Mesothelial cell of epicardium (in vitro differentiated cells): ENCODE results near the gene C17orf114.

ENCODE experiments used
- DNase-seq, 2 experiments: peaks; one replicate each; pipeline ENCODE4 v3.0.0; 2021; ENCODE audit warnings: low spot score in 2 of 2; ENCODE audit not compliant: unreplicated experiment in 2 of 2
- H3K27ac Mint-ChIP-seq: 2 replicates; pipeline ENCODE4 v1.8.0; 2021; ENCODE audit warnings: mixed read lengths
- H3K27me3 Mint-ChIP-seq: 2 replicates; pipeline ENCODE4 v1.8.0; 2021; ENCODE audit warnings: low read depth, mixed read lengths
- H3K36me3 Mint-ChIP-seq: 2 replicates; pipeline ENCODE4 v1.8.0; 2021; ENCODE audit warnings: mixed read lengths
- H3K4me1 Mint-ChIP-seq: 2 replicates; pipeline ENCODE4 v1.8.0; 2021; ENCODE audit warnings: mixed read lengths
- H3K4me3 Mint-ChIP-seq: 2 replicates; pipeline ENCODE4 v1.8.0; 2021; ENCODE audit warnings: mild to moderate bottlenecking, moderate library complexity, mixed read lengths
- H3K9me3 Mint-ChIP-seq: 2 replicates; pipeline ENCODE4 v1.8.0; 2021; ENCODE audit warnings: mixed read lengths
- TF ChIP-seq, protein P1 (sequence below): fragments of 200-600 bp; sonication (generic); IDR thresholded peaks from one replicate; pipeline ENCODE4 v1.5.0; 2021; ENCODE audit warnings: antibody characterized with exemption; ENCODE audit not compliant: unreplicated experiment

The C17orf114 gene

DNA sequence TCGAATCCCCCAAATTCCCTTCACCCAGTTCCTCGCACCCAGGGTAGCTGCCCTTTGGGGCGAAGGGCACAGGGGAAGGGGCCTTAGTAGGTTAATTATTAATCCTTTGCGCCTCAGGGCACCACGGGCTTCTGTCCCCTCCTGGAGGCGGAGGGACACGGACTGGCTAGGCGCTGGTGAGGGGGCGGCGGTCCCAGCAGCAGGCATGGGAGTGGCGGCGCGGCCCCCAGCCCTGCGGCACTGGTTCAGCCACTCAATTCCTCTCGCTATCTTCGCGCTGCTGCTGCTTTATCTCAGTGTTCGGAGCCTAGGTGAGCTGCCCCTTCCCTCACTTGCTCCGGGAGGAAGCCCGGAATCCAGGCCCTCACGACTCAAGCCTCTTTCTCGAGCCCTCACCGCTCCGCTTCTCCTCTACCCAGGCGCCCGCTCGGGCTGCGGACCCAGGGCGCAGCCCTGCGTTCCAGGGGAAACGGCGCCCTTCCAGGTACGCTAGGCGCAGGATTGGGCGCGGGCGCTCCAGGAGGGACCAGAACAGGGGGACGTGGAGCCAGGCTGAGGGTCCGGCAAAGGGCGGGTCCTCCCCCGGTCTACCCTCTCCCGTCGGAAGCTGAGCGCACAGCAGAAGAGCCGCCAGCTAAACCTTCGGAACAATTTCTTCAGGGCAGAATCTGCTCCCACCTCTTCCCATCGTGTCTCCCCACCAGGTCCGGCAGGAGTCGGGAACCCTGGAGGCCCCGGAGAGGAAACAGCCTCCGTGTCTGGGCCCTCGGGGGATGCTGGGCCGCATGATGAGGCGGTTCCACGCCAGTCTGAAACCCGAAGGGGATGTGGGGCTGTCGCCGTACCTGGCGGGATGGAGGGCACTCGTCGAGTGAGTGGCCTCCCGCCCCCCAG lies 13.1 kb downstream of the C17orf114 start, which contains the start of gene GLTPD2:
Gene GLTPD2, plus strand, starts transcription at position 158 of the 894 bp plus-strand sequence. Its CDS starts 48 bp downstream, at position 206.
- Mint-ChIP-seq H3K9me3 (no peaks in the 10 kb centered on the region), H3K4me3 (peak within 1 kb of the TSS; percentile 79), H3K27ac (peak within 1 kb of the TSS; percentile 79), H3K36me3 (no peaks in the 10 kb centered on the region), H3K27me3 (peaks cover 19% of the 10 kb centered on the region), H3K4me1 (peaks cover 19% of the 10 kb centered on the region)
- TF ChIP-seq, protein P1, sequence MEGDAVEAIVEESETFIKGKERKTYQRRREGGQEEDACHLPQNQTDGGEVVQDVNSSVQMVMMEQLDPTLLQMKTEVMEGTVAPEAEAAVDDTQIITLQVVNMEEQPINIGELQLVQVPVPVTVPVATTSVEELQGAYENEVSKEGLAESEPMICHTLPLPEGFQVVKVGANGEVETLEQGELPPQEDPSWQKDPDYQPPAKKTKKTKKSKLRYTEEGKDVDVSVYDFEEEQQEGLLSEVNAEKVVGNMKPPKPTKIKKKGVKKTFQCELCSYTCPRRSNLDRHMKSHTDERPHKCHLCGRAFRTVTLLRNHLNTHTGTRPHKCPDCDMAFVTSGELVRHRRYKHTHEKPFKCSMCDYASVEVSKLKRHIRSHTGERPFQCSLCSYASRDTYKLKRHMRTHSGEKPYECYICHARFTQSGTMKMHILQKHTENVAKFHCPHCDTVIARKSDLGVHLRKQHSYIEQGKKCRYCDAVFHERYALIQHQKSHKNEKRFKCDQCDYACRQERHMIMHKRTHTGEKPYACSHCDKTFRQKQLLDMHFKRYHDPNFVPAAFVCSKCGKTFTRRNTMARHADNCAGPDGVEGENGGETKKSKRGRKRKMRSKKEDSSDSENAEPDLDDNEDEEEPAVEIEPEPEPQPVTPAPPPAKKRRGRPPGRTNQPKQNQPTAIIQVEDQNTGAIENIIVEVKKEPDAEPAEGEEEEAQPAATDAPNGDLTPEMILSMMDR = no peak
- DNase-seq = peak in 1 of 2 experiments; percentile 59

DNA sequence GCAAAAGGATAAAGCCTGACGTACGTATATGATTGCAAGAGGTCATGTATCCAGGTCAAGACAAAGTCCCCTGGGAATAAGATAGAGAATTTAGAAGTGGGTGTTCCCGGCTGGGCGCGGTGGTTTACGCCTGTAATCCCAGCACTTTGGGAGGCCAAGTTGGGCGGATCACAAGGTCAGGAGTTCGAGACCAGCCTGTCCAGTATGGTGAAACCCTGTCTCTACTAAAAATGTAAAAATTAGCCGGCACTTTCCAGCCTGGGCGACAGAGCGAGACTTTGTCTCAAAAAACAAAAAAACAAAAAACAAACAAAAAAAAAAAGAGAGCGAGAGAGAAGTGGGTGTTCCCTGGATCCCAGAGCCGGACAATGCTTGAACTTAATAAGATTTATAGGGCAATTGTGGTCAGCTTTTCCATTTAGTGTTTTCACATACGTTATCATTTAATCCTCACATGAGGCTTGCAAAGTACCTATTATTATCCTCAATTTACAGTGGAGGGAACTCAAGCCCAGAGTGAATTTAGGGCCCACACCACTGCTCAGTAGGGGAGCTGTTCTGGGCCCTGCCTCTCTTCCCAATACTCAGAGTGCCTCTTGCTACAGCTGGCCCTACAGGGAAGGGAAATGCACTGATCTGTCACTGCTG lies 13.8 kb downstream of the C17orf114 start:
- no peaks in the 10 kb centered on the region for H3K9me3 Mint-ChIP-seq
- no peak overlapping the region for H3K27ac Mint-ChIP-seq
- peaks cover 19% of the 10 kb centered on the region for H3K4me1 Mint-ChIP-seq
- H3K27me3 Mint-ChIP-seq = peaks cover 20% of the 10 kb centered on the region
- H3K36me3 Mint-ChIP-seq = no peaks in the 10 kb centered on the region
- peak overlapping the region; percentile 79 for H3K4me3 Mint-ChIP-seq
- DNase-seq = no peak
- TF ChIP-seq, protein P1 = no peak

DNA sequence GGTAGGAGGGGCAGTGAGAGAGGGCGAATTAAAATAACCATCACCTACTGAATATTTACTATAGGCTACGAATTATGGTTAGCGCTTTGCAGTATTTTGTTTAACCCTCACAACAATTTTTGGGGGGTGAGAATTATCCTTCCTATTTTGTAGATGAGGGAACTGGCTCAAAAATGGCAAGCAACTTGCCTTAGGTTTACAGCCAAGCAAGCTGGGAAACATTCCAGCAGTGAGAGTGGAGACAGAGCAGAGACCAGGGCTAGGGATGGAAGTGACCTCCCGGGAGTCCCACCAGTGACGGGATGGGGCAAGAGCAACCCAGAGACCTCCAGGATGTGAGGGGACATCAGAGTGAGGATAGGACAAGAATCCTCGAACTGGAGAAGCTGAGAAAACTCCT lies 15.6 kb downstream of the C17orf114 start:
- no peak for DNase-seq
- H3K4me1 Mint-ChIP-seq = peaks cover 19% of the 10 kb centered on the region
- H3K27ac Mint-ChIP-seq = no peak overlapping the region
- TF ChIP-seq, protein P1 = no peak
- peaks cover 20% of the 10 kb centered on the region for H3K27me3 Mint-ChIP-seq
- H3K4me3 Mint-ChIP-seq = no peak overlapping the region
- no peaks in the 10 kb centered on the region for H3K9me3 Mint-ChIP-seq
- H3K36me3 Mint-ChIP-seq = no peaks in the 10 kb centered on the region

DNA sequence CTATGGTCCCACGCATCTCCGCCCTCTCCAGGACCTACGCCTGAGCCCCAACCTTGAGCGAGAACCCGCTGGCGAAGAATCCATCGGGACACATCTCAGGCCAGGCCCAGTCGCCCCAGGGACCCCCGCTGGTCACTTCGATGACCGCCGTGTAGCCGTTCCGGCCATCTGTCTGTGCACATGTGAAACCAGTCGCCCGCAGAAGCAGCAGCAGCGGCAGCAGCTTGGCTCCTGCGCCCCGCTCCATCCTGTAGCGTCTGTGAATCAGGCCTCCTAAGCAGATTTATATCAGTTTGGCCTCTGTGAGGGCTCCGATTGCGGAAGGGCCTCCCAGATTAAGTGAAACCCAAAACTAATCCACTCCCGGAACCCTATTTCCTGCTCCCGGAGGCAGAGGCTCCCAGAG lies 16.0 kb downstream of the C17orf114 start, which contains the start of gene VMO1:
Gene VMO1, minus strand, starts transcription at position 259 of the 406 bp plus-strand sequence. Its CDS starts 12 bp downstream, at position 247.
- Mint-ChIP-seq H3K36me3 (no peaks in the 10 kb centered on the region), H3K27ac (peak within 1 kb of the TSS; percentile 21), H3K27me3 (peaks cover 20% of the 10 kb centered on the region), H3K9me3 (no peaks in the 10 kb centered on the region), H3K4me3 (no peak within 1 kb of the TSS), H3K4me1 (peaks cover 19% of the 10 kb centered on the region)
- TF ChIP-seq, protein P1 = no peak
- DNase-seq = no peak

DNA sequence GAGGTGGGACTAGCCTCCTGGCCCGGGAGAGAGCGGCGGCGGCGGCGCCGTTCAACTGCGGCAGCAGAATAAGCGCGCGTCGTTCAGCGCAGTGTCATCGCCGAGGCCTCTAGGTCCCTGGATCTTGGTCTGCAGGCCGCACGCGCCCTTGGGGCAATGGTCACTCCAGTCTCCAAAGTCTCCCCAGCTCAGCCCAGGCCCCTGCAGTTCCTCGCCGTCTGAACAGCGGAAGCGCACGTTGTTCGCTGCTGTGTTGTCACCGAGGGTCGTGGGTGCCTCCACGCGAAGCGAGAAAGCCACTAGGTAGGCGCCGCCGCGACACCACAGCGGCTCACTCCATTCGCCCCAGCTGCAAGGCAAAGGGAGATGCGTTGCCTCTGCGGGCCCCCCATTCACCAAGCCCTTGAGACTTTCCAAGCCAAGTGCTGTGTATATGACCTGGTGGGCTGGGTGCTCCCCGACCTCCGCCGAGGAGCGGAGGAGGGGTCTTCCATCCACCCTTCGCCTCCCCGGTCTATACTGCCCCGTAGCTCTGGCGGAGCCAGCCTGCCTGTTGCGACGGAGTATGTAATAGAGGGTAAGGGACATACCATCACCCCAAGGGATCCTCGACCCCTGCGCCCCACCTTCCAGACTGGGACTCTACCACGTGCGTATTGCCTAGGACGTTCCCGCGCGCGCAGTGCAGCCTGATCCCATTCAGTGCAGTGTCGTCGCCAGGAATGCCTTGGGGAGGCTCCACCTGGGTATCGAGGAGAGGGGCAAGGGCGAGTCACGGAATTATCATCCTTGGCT lies 16.6 kb downstream of the C17orf114 start:
- no peak for DNase-seq
- Mint-ChIP-seq H3K27ac (no peak overlapping the region), H3K27me3 (peaks cover 22% of the 10 kb centered on the region), H3K4me3 (no peak overlapping the region), H3K4me1 (peaks cover 16% of the 10 kb centered on the region), H3K36me3 (no peaks in the 10 kb centered on the region), H3K9me3 (no peaks in the 10 kb centered on the region)
- TF ChIP-seq, protein P1 = no peak
